NCI-H526 (cell line): ENCODE data around the gene EYS.
"Not testable (repeated sequence)": the region's sequence is repeated elsewhere in the genome, so short reads cannot be mapped to it uniquely, and the experiment has no call there.

ENCODE experiments used
- DNase-seq, 2 experiments: peaks; one replicate each; lab custom pipeline; 2025; lab: John Stamatoyannopoulos, UW

Gene EYS

DNA sequence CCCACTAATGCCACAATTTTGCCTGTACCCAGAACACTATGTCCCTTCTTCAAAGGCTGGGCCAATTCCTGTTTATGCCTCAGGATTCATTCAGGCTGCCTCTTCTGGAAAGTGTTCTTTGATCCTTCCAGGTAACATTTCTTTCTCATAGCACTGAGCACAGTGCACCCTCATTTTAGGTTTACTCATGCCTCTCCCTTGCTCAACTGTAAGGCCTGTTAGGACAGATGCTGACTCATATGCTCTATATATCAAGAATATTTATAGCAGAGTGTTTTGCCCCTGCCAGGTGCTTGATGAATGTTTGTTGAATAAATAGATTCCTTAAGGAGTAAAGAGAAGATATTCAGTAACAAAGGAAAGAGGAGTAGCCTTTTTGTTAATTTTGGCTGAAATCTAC lies 1807.5 kb downstream of the EYS start:
- no peak for DNase-seq

DNA sequence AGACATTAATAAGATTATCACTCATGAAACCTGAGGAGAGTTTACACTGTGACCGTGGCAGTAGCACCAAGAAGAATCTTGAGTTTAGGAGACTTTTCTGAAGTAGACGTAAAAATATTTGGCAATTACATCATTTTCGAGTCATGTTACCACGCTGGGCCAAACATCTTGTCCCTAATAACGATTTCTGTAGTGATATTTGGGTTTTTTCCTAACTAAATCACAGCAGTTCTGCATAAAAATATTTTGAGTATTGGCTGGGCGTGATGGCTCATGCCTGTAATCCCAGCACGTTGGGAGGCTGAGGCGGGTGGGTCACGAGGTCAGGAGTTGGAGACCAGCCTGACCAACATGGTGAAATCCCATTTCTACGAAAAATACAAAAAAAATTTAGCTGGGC lies 1809.1 kb downstream of the EYS start:
- DNase-seq: no peak

DNA sequence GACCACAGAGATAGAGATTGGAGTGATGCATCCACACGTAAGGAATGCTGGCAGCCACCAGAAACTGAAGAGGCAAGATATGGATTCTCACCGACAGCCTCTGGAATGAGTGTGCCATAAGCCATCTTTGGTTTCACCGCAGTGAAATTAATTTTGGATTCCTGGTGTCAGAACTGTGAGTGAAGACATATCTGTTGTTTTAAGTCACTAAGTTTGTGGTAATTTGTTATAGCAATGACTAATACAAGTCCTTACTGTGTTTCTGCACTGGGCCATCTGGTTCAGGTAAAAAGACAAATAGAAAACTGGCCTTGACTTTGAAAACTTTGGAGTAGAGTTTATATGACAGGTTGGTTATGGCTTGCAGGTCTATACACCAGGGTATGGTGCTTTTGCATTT lies 1809.6 kb downstream of the EYS start:
- no peak for DNase-seq

DNA sequence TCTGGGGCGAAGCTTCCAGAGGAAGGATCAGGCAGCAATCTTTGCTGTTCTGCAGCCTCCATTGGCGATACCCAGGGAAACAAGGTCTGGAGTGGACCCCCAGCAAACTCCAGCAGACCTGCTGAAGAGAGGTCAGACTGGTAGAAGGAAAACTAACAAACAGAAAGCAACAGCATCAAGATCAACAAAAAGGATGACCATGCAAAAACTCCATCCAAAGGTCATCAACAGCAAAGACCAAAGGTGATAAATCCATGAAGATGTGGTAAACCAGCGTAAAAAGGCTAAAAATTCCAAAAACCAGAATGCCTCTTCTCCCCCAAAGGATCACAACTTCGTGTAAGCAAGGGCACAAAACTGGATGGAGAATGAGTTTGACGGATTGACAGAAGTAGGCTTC lies 1818.6 kb downstream of the EYS start:
- no peak for DNase-seq

DNA sequence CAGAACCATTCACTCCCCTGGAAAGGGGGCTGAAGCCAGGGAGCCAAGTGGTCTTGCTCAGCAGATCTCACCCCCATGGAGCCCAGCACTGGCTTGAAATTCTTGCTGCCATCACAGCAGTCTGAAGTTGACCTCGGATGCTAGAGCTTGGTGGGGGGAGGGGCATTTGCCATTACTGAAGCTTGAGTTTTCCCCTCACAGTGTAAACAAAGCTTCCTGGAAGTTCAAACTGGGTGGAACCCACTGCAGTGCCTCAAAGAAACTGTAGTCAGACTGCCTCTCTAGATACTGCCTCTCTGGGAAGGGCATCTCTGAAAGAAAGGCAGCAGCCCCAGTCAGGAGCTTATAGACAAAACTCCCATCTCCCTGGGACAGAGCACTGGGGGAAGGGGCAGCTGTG lies 1819.2 kb downstream of the EYS start:
- DNase-seq: not testable (repeated sequence)

DNA sequence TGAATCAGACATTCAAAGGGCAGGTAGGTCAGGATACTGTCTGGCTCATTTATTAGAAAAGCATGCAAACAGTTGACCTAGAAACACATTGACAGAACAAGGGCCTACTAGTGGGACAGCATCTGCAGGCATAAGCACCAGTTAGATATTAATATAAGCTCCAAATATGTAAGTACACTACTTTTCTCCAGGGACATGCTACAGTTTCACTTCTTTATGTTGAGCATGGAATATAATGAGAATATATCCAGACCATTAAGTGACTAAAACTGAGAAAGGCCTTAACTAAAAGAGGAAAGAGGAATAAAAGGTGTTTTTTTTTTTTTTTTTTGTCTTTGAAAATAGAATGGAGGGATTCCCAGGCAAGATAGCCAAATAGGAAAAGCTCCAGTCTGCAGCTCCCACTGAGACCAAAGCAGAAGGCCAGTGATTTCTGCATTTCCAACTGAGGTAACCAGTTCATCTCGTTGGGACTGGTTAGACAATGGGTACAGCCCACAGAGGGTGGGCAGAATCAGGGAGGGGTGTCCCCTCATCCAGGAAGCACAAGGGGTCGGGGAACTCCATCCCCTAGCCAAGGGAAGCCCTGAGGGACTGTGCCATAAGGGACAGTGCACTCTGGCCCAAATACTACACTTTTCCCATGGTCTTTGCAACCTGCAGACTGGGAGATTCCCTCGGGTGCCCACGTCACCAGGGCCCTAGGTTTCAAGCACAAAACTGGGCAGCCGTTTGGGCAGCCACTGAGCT lies 1819.8 kb downstream of the EYS start:
- DNase-seq: no peak

DNA sequence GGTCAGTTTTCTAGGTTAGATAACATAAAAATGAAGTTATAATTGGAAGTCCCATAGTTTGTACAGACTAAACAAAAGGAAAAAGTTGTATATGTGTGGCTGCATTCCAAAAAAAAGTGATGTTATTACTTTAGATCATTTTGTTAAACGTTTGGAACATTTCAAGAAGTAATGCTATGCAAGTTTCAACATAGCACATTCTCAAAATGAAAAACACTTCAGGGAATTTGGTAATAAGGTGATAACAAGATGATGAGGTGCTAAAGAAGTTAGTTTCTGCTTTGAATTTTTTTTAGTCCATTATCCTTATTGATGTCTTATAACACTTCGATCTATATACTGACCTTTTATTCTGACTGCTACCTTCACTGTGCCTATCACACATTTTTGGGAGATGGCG lies 1820.7 kb downstream of the EYS start:
- DNase-seq: no peak

DNA sequence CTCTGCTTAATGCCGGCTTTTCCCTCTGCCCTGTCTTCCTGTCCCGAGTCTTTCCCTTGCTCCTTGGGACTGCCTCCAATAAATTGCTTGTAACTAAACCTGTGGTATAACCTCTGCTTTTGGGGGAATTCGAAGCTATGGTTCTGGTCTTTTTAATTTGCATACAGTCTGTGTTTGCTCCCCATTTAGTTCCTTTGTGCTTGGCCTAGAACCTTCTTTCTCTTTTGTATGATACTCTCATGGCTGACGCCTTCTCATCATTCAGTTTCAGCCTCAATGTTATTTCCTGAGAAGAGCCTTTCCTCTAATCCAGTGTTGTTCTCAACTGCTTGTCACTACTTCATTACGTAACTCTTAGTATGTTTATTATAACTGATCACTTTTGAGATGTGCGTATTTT lies 1823.4 kb downstream of the EYS start:
- DNase-seq: no peak

DNA sequence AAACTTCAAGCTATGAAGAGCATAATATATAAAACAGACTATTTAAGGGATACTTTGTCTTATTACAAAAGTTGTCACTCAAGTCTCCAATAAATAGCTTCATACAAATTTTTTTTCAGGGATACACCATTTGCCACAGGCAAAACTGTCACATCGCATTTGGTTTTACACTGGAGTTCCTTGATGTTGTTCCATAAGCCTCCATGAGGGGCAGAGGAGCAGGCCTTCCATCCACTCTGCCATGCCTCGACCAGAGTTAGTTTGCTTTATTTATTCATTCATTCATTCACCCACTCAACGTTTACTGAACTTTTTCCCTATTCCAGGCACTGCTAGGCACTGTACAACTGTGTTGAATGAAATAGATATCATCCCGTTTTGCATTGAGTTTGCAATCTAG lies 1824.8 kb downstream of the EYS start:
- DNase-seq: no peak

DNA sequence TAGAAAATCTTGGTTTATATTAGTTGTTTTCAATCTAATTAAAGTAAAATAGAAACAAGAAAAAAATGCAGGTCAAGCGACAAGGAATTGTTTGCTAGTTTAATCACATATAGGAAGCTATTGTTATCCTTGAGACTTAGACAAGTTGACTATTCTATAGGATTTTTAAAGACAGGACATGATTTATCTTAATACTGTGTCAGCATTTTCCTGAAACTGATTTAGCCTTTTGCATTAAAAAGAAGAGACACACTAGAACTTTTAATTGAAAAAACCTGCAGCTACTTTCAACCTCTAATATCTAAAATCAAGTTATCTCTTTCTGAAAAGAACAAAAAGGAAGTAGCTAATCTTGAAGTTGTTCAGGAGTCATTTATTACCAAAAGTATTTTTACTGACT lies 1825.2 kb downstream of the EYS start:
- DNase-seq: no peak

DNA sequence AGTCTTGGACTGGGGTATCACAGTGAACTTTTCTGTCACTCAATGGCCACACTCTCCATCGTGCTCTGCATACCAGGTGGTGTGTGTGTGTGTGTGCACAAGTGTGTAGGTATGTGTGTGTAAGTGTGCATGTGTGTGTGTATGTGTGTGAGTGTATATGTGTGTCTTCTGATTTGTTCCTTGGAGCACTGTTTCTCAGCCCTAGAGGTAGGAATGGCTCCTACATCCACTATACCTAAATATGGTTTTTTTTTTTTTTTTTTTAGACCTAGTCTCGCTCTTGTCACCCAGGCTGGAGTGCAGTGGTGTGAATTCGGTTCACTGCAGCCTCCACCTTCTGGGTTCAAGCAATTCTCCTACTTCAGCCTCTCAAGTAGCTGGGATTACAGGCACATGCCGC lies 1834.8 kb downstream of the EYS start:
- DNase-seq: no peak

DNA sequence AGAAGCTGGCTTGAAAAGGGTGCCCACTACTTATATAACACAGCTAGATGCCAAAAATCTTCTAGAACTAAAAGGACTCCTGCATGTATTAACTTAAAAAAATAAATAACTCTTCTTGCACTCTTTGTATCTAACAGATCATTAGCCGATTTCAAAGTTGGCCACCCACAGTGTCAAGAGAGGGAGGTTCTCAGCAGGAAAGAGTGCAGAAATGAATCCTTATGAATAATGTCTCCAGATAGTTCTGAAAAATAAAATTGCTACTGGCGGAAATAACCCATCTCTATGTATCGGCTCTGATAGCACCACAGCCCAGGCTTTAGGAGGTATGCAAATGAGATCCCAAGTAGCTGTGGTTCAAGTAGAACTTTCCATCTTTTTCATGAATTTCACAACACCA lies 1838.7 kb downstream of the EYS start:
- DNase-seq: no peak

DNA sequence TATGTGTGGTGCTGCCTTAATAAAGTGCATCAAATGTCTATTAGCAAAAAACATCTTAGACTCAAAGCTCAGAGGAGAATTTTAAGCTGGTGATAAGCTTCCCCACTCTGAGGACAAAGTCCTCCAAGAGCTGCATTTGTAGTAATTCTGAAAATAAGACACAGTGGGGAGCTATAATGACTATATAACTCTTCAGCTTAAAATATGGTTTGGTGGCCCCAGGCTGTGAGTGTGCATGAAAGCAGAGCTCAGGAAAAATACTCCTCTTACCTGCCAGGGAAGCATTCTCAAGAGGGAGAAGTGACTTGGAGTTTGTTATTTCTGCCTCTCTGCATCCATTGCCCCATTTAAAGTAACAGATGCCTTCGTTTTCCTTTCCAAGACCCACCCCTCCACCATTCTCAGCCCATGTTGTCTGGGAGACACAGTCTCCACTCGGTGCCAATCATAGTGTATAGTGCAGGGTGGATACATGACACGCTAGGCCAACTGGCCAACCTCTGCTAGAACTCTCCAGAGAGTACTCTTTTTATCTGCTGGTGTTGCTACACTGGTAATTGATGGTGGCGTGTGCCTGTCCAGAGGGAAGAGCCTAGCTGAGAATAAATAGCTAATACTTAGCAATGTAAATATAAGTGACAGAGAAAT lies 1842.2 kb downstream of the EYS start:
- no peak for DNase-seq

DNA sequence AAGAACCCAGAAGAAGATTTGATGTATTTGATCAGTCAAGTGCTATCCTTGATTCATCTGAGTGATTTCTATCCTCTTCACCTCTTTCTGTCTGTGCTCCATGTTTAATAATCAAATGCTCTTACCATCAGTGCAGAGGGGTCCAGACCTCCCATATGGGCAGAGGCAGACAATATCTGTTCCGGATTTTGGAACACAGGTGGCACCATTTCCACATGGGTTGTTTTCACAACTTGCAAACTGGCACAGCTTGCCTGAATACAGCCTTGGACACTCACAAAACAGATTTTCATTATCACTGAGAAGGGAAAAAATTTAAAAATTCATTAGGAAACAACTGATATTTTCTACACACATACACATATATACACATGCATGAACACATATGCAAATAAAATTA lies 1843.0 kb downstream of the EYS start:
- DNase-seq: no peak

DNA sequence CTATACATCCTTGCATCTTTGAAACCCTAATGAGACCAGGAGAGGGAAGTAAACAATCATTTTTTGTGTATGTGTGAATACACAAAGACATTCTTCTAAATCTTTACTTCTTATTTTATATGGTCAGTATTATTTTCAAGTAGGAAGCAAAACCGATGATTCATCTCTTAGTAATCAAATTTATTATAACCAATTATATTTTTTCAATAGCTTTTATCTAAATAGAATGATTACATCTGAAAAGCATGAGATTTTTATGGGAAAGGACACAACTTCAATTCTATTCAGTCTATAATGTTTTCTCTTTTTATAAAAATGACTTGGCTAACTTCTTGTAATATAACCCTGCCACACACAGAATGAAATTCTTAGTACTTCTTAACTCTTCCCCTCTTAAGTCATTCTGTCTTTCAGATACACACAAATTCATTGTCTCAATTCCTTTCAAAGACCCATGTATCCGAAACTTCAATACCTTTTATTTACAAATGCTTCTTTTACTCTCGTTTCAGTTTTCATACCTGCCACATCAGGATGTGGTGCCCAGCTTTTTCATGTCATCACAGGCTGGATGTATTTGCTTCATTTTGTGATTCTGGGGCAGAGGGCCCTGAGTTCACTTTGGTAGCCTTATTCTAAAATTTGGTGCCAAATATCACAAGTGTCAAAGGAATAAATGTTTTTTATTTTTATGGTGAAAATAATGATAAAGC lies 1844.4 kb downstream of the EYS start:
- DNase-seq: no peak

DNA sequence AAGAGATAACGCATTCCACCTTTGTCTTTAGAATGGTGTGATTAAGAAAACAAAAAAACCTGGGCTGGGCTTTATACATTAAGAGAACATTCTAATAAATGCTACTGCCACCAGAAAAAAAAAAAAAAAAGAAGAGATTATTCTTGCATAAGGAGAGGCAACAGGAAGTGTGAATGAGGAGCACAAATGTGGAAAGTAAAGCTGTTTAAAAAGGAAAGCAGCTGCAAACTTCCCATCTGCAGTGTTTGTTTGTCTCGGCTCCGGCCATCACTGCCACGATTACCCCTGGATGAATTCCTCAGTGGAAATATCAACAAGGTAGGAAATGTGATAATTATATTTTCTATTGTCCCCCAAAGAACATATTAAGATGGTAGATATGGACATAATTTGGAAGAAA lies 1847.5 kb downstream of the EYS start:
- DNase-seq: no peak

DNA sequence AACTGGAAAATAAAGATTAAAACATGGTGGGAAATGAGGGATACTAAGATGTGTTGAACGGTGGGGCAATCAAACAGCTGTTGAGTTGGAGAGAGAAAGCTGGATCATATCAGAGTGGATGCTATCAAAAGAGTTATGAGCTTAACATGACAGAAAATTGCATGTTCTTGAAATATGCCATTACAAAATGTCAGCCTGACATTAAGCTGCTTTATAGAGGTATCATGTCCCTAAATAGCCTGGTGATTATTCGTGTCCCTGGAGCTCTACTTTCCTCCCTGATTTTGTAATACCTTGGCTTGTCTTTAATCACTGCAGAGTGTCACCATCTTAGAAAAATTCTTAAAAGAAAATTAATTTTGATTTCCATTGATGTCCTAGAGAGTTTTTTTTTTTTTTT lies 1848.3 kb downstream of the EYS start:
- DNase-seq: no peak

DNA sequence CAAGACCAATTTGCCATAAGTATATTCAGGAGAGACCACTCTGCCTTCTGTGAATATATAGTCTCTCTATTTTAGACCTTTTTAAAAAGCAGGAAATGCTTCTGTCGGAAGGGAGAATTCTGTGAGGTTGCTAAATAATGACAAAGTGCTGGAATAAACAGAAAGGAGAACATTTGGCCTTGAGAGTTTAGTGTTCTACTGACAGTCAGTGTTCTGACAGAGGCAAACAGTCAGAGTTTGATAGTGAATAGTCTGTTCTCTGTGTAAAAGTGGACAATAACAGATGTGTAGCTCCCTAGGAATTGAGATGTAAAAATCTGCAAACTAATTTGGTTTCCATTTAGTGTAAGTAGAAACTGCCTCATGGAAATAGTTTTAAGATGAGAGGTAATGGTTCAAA lies 1850.8 kb downstream of the EYS start:
- no peak for DNase-seq

DNA sequence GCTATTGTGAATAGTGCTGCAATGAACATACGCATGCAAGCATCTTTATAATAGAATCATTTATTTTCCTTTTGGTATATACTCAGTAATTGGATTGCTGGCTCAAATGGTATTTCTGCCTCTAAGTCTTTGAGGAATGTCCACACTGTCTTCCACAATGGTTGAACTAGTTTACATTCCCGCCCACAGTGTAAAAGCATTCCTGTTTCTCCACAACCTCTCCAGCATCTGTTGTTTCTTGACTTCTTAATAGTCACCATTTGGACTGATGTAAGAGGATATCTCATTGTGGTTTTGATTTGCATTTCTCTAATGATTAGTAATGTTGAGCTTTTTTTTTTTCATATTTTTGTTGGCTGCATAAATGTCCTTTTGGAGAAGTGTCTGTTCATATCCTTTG lies 1862.7 kb downstream of the EYS start:
- no peak for DNase-seq

DNA sequence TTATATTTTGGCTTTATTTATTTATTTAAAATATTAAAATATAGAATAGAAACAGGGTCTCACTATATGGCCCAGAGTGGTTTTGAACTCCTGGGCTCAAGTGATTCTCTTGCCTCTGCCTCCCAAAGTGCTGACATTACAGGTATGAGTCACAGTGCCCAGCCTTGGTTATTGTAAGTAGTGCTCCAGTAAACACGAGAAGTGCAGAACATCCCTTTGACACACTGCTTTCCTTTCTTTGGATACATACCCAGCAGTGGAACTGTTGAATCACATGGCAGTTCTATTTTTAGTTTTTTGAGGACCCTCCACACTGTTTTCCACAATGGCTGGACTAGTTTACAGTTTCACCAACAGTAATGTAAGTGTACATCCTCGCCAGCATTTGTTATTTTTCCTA lies 1867.5 kb downstream of the EYS start:
- DNase-seq: no peak

DNA sequence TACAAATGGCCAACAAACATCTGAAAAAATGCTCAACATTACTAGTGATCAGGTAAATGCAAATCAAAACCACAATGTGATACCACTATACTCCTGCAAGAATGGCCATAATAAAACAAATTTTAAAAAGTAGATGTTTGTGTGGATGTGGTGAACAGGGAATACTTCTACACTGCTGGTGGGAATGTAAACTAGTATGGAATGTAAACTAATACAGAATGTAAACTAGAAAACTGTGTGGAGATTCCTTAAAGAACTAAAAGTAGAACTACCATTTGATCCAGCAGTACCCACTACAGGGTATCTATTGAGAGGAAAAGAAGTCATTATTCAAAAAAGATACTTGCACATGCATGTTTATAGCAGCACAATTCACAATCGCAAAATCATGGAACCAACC lies 1878.3 kb downstream of the EYS start:
- DNase-seq: not testable (repeated sequence)

DNA sequence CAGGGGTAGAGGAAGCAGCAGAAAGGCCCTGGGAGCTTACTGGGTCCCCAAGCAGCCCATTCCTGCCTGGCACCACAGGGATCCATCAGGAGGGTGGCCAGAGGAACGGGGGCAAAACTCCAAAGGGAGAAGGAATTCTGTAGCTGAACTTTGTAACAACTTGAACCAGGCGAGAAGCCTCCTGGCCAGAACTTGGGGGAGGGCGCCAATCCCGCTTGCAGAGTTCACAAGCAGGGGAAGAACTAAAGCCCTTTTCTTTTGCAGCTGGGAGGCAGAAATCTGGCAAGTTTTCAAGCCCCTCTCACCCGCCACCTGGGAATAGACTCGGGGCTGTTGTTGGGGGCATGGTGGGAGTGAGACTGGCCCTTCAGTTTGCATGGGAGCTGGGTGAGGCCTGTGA lies 1882.3 kb downstream of the EYS start:
- DNase-seq: no peak

DNA sequence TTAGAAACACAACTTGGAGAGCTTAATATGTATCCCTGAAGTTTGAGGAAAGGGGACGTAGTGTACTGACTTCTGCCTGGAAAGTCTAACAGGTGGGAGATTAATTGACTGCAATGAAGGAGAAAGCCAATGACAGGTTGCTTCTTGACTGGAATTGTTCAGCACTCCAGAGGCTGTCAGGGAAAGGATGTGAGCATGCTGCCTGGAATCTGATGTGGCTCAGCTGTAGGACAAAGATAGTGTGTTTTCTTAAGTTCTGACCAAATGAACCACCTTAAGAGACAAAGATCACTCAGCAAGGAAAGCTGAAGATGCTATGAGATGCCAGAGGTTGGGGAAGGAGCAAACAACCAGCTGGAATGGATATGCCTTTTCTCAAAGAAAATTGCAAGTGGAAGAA lies 1885.6 kb downstream of the EYS start:
- no peak for DNase-seq
